ENCODE data around the gene WRNIP1. TPM values are rescaled to one million over a fixed set of nuclear protein-coding genes. Genes with fewer than 3 reads are reported as not detected.

Gene WRNIP1
- total and polyA plus RNA-seq, 9 of the 15 experiments (the other 6 are each of a cell fraction or from before 2014, with no cell fraction given): 13.2 to 63.6 (median 48.6) TPM

DNA sequence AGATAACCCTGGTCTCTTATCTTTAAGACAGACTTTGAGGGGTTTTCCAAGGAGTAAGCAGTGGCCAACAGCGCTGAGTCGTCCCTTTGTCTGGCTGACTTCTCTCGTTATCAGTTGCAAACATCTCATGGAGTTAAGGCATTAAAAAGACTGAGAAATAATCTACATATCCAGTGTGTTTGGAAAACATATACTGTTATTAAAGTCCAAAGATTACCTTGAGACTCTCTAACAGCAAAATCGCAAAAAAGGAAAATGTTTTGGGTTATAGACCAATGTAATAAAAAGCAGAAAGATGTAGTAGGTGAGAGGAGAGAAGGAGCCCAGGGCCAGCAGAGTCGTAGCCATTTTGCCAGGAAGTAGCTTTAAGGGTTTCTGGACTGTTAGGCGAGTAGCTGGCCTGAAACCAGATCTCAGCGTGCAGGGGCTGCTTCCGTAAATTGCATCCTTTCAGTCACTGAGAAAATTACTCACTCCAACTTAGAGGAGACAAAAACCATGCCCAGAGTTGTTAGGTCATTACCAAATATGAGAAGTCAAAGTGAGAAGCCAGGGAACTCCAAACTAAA is 39.1 kb upstream of the WRNIP1 start (continued):
- TF ChIP-seq NCOA2 (IDR thresholded peaks at IDR 0.05; ENCODE audit: partially characterized antibody in 2 of 2) (no peak), SREBF2 (CRISPR knock-in tag; IDR thresholded peaks at IDR 0.05) (no peak), EZH2 (IDR thresholded peaks at IDR 0.05; ENCODE audit: borderline replicate concordance, low read depth, low read length) (no peak), NFIX (CRISPR knock-in tag; IDR thresholded peaks at IDR 0.05; ENCODE audit: low read depth) (no peak), TARDBP (IDR thresholded peaks at IDR 0.05) (no peak), ZEB2 (IDR thresholded peaks at IDR 0.05) (no peak; the same call in 1 of the 2 replicates), CBX3 (IDR thresholded peaks at IDR 0.05; ENCODE audit: borderline replicate concordance in 1 of 2, low read length in 2 of 2) (no peak), RAD51 (IDR thresholded peaks at IDR 0.05; ENCODE audit: borderline replicate concordance, low read depth) (no peak), DMBX1 (CRISPR knock-in tag; IDR thresholded peaks at IDR 0.05; ENCODE audit: borderline replicate concordance) (no peak), ZBTB7A (IDR thresholded peaks at IDR 0.05; ENCODE audit: borderline replicate concordance, control insufficient read depth, low read depth, low read length) (no peak)
- TF ChIP-seq, protein P1, sequence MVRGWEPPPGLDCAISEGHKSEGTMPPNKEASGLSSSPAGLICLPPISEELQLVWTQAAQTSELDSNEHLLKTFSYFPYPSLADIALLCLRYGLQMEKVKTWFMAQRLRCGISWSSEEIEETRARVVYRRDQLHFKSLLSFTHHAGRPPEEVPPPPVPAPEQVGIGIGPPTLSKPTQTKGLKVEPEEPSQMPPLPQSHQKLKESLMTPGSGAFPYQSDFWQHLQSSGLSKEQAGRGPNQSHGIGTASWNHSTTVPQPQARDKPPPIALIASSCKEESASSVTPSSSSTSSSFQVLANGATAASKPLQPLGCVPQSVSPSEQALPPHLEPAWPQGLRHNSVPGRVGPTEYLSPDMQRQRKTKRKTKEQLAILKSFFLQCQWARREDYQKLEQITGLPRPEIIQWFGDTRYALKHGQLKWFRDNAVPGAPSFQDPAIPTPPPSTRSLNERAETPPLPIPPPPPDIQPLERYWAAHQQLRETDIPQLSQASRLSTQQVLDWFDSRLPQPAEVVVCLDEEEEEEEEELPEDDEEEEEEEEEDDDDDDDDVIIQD (CRISPR knock-in tag; IDR thresholded peaks at IDR 0.05): no peak
- TF ChIP-seq, protein P2, sequence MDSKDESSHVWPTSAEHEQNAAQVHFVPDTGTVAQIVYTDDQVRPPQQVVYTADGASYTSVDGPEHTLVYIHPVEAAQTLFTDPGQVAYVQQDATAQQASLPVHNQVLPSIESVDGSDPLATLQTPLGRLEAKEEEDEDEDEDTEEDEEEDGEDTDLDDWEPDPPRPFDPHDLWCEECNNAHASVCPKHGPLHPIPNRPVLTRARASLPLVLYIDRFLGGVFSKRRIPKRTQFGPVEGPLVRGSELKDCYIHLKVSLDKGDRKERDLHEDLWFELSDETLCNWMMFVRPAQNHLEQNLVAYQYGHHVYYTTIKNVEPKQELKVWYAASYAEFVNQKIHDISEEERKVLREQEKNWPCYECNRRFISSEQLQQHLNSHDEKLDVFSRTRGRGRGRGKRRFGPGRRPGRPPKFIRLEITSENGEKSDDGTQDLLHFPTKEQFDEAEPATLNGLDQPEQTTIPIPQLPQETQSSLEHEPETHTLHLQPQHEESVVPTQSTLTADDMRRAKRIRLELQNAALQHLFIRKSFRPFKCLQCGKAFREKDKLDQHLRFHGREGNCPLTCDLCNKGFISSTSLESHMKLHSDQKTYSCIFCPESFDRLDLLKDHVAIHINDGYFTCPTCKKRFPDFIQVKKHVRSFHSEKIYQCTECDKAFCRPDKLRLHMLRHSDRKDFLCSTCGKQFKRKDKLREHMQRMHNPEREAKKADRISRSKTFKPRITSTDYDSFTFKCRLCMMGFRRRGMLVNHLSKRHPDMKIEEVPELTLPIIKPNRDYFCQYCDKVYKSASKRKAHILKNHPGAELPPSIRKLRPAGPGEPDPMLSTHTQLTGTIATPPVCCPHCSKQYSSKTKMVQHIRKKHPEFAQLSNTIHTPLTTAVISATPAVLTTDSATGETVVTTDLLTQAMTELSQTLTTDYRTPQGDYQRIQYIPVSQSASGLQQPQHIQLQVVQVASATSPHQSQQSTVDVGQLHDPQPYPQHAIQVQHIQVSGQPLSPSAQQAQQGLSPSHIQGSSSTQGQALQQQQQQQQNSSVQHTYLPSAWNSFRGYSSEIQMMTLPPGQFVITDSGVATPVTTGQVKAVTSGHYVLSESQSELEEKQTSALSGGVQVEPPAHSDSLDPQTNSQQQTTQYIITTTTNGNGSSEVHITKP (IDR thresholded peaks at IDR 0.05; ENCODE audit: partially characterized antibody): no peak
- TF ChIP-seq, protein P3, sequence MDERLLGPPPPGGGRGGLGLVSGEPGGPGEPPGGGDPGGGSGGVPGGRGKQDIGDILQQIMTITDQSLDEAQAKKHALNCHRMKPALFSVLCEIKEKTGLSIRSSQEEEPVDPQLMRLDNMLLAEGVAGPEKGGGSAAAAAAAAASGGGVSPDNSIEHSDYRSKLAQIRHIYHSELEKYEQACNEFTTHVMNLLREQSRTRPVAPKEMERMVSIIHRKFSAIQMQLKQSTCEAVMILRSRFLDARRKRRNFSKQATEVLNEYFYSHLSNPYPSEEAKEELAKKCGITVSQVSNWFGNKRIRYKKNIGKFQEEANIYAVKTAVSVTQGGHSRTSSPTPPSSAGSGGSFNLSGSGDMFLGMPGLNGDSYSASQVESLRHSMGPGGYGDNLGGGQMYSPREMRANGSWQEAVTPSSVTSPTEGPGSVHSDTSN (CRISPR knock-in tag; IDR thresholded peaks at IDR 0.05; ENCODE audit: low read depth): no peak
- TF ChIP-seq, protein P3 (tag; conservative IDR thresholded peaks at IDR 0.05; ENCODE audit: low read depth): no peak
- TF ChIP-seq, protein P4, sequence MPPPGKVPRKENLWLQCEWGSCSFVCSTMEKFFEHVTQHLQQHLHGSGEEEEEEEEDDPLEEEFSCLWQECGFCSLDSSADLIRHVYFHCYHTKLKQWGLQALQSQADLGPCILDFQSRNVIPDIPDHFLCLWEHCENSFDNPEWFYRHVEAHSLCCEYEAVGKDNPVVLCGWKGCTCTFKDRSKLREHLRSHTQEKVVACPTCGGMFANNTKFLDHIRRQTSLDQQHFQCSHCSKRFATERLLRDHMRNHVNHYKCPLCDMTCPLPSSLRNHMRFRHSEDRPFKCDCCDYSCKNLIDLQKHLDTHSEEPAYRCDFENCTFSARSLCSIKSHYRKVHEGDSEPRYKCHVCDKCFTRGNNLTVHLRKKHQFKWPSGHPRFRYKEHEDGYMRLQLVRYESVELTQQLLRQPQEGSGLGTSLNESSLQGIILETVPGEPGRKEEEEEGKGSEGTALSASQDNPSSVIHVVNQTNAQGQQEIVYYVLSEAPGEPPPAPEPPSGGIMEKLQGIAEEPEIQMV (tag; conservative IDR thresholded peaks at IDR 0.05; ENCODE audit: low read depth): no peak
- TF ChIP-seq, protein P5, sequence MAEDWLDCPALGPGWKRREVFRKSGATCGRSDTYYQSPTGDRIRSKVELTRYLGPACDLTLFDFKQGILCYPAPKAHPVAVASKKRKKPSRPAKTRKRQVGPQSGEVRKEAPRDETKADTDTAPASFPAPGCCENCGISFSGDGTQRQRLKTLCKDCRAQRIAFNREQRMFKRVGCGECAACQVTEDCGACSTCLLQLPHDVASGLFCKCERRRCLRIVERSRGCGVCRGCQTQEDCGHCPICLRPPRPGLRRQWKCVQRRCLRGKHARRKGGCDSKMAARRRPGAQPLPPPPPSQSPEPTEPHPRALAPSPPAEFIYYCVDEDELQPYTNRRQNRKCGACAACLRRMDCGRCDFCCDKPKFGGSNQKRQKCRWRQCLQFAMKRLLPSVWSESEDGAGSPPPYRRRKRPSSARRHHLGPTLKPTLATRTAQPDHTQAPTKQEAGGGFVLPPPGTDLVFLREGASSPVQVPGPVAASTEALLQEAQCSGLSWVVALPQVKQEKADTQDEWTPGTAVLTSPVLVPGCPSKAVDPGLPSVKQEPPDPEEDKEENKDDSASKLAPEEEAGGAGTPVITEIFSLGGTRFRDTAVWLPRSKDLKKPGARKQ (CRISPR knock-in tag; IDR thresholded peaks at IDR 0.05): no peak
